Mammary epithelial cell (primary cell): ENCODE results near the gene WDR27.

Experiments
- CTCF ChIP-seq, 2 donors: IDR thresholded peaks in 1 of 2; conservative IDR thresholded peaks in 1 of 2; 2 replicates each; pipeline ENCODE4 v1.5.1; 2011 to 2012; ENCODE audit warnings: inconsistent platforms in 2 of 2, low read length in 2 of 2, mild to moderate bottlenecking in 2 of 2, control low read depth in 1 of 2, low read depth in 1 of 2; ENCODE audit not compliant: insufficient read depth in 1 of 2; ENCODE audit errors: extremely low read depth in 1 of 2
- EZH2 ChIP-seq: IDR thresholded peaks from 2 replicates; pipeline ENCODE4 v1.6.1; 2012; ENCODE audit warnings: low read length, inconsistent platforms, borderline replicate concordance

- TF ChIP-seq CTCF (conservative IDR thresholded peaks at IDR 0.05 in 1 of 2, IDR thresholded peaks at IDR 0.05 in 1 of 2; ENCODE audit: extremely low read depth in 1 of 2, insufficient read depth in 1 of 2, low read depth in 1 of 2, low read length in 2 of 2) (no peak), EZH2 (no peak)
Observed at GRCh38 chr6:169640351-169640852, 61.4 kb downstream of the WDR27 start.
